Transverse colon (tissue), 3 donors: ENCODE measurements around the gene PPM1L.

ENCODE experiments used
- CTCF ChIP-seq, 5 experiments: fragments of 200-600 bp in 3 of 5; fragments of 450-650 bp in 2 of 5; sonication (generic) in 3 of 5; IDR thresholded peaks; 1 replicate in 2 of 5; 2 replicates in 3 of 5; pipeline ENCODE4 v1.5.1; 2016 to 2017; ENCODE audit warnings: antibody characterized with exemption in 5 of 5, inconsistent platforms in 3 of 5, mild to moderate bottlenecking in 2 of 5, moderate library complexity in 1 of 5
- EP300 ChIP-seq: sonication (generic); formaldehyde crosslinking; IDR thresholded peaks from one replicate; pipeline ENCODE4 v1.6.1; 2017; ENCODE audit warnings: antibody characterized with exemption, low read depth
- POLR2A ChIP-seq: fragments of 450-650 bp; IDR thresholded peaks from one replicate; pipeline ENCODE4 v1.6.1; 2016; ENCODE audit warnings: antibody characterized with exemption, mild to moderate bottlenecking, moderate library complexity

- TF ChIP-seq CTCF (IDR thresholded peaks at IDR 0.05) (no peak), POLR2A (no peak), EP300 (no peak)
Observed at GRCh38 chr3:160973067-160973809, 217.2 kb downstream of the PPM1L start.
